Measurements from ENCODE around the gene KHDC4.

DNA sequence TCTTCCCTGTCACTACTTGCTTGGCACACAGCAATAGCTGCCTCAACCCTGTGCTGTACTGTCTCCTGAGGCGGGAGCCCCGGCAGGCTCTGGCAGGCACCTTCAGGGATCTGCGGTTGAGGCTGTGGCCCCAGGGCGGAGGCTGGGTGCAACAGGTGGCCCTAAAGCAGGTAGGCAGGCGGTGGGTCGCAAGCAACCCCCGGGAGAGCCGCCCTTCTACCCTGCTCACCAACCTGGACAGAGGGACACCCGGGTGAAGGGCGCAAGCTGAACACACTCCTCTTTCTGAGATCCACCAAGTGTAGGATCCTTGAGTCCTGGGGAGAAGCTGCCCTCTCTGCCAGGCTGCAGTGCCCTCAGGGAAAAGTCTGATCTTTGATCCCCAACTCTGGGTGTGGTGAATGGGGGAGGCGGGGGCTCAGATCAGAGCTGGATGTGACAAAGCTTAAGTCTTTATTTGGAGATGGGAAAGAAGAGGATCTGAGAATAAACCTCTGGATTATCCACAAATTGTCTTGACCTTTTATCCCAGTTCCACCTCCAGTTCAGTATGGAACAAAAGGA, 8.4 kb upstream of the KHDC4 start:
- TF ChIP-seq, protein P1, sequence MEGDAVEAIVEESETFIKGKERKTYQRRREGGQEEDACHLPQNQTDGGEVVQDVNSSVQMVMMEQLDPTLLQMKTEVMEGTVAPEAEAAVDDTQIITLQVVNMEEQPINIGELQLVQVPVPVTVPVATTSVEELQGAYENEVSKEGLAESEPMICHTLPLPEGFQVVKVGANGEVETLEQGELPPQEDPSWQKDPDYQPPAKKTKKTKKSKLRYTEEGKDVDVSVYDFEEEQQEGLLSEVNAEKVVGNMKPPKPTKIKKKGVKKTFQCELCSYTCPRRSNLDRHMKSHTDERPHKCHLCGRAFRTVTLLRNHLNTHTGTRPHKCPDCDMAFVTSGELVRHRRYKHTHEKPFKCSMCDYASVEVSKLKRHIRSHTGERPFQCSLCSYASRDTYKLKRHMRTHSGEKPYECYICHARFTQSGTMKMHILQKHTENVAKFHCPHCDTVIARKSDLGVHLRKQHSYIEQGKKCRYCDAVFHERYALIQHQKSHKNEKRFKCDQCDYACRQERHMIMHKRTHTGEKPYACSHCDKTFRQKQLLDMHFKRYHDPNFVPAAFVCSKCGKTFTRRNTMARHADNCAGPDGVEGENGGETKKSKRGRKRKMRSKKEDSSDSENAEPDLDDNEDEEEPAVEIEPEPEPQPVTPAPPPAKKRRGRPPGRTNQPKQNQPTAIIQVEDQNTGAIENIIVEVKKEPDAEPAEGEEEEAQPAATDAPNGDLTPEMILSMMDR (IDR thresholded peaks at IDR 0.05; ENCODE audit: low read depth, low read length) = no peak
- TF ChIP-seq POLR2A (IDR thresholded peaks at IDR 0.05; ENCODE audit: extremely low read depth, insufficient read length) (peak; percentile 20), MYC (IDR thresholded peaks at IDR 0.05; ENCODE audit: low read depth, low read length) (0 out of 2 replicates have a peak, but pooled peaks have one; percentile 31)
- TF ChIP-seq, protein P2, sequence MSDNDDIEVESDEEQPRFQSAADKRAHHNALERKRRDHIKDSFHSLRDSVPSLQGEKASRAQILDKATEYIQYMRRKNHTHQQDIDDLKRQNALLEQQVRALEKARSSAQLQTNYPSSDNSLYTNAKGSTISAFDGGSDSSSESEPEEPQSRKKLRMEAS (IDR thresholded peaks at IDR 0.05; ENCODE audit: low read depth, low read length) = no peak
